Activated CD4-positive, alpha-beta T cell treated with anti-CD3 and anti-CD28 coated beads, Interleukin-2, amount 50 U/mL, for 48 hours (primary cell): Measurements from ENCODE around the gene IL17RA.
A peak's percentile ranks its signal among the peaks of the same experiment; 100 is the strongest.

Experiments
- DNase-seq, 2 experiments: peaks; one replicate each; pipeline ENCODE4 v3.0.0-alpha.2; 2020

IL17RA gene

DNA sequence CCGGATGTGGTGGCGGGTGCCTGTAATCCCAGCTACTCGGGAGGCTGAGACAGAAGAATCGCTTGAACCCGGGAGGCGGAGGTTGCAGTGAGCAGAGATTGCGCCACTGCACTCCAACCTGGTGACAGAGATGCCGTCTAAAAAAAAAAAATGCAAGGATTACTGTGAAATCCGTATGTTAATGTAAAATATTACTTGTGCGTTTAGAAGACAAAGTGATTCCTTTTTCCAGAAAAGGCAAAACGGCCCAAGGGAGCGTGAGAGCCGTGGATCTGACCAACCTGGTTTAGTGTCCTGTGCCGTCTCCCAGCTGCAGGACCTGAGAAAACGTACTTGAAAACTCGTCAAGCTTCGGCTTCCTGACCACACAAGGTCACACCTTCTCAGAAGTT, 73.4 kb downstream of the IL17RA start:
- no peak for DNase-seq

DNA sequence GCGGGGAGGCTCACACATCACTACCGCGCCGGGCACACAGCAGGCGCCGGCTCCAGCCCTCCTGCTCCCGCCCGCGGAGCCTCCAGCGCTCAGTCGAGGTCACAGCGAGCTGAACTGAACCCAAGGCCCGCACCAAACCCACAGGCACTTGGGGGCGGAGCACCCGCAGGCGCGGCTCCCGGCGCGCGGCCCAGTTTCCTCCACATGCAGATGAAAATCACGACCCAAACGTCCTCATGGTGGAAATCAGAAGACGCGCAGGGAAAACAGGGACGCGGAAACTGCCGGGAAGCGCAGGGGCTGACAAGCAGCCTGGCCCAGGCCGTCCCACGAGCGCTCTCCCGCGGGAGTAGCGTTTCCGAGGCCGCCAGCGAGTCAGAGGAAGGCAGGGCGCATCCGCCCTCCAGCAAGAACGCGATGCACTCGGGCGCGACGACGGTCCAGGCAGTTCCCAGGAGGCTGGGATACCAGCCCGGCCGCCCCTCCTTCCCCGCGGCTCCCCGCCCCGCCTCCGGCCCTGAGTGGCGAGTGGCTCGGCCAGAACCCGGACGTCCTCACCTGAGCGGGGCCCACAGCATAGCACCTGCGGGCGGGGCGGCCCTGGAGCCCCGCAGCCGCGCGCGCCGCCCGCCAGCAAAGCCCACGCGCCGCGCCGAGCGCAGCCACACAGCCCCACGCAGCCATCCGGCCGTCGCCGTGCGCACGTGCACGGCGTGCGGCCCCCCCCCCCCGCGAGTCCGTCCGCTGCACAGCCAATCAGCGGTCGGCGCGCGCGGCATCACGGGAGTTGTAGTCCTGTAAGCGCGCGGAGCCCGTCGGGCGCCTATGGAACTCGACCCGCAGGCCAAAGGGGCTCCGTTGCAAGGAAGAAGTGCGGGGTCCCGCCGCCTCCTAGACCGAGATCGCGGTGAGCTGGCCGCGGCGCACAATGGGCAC, 74.0 kb downstream of the IL17RA start, which contains the start of gene HDHD5:
Gene HDHD5, minus strand, starts transcription at position 710 of the 936 bp plus-strand sequence. Its CDS starts 26 bp downstream, at position 684.
- DNase-seq, result peak; percentile 90 to 91

DNA sequence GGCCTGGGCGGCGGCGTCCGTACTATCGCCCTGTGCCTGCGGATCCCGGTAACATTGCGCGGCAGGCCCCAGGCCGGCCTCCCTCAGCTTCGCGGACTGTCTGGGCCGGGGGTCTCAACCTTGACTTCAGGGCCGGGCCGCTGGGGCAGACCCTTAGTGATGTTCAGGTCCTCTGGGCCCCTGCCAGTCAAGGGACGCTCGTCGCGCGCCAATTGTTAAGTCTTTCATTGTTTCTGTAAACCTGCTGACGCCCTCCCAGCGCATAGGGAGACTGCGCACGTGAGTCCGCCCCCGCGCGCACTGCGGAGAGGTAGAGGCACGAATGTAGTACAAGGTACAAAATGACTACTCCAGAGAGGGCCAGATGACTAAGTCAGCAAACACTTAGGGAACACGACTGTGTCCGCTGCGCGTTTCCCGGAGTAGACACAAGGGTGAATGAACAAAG, 74.7 kb downstream of the IL17RA start:
- peak; percentile 80 to 83 for DNase-seq

DNA sequence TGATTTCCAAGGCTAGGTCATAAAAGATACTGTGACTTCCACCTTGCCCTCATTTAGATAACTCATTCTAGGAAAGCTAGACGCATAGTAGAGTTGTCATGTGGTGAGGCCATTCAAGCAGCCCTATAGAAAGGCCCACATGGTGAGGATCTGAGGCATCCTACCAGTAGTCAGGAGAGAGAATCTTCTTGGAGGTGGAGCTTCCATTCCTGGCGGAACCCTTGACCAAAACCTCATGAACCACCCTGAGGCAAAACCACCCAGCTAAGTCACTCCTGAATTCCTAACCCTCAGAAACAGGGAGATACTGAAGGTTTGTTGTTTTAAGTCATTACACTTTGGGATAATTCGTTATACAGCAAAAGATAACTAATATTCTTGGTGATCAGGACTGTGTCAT, 77.2 kb downstream of the IL17RA start:
- no peak for DNase-seq

DNA sequence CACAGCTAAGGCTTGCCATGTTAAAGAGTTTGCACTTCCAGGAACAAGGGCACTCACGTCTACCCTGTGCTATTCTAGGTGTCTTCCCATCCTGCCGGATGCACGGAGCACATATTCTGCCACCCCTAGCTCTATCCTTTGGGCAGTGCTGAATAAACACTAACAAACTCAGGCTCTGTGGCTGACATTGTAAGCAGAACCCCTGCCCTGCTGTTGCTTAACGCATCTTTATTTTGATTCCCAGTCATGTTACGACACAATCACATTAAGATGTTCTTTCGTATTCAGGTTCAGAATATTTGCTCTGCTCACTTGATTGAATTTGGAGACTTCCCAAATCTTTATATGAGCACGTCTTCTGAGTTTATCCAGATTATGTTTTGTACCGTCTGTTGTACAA, 77.9 kb downstream of the IL17RA start:
- no peak for DNase-seq

DNA sequence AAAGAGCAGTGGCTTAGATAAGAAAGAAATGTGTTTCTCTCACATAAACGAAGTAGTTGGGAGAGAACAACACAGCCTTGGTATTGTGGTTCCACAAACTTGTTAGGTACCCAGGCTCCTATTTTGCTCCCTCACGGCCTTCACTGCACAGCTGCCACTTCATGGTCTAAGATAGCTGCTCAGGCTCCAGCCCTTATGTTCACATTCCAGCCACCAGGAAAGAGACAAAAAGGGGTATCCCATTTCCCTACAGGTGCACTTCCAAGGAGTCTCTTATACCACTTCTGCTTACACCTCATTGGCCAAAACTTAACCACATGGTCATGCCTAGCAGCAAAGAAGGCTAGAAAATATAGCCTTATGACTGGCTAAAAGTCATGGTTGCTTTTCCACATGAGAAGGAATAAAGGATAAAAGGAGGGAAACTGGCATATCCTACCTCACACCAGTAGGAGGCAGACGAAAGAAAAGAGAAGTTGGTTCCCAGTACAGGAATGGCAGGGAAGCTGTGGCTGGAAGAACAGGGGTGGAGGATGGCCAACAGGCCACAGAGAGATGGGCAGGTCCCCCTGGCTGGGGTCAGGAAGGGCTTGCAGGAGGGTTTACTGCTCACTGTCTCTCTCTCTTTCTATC, 79.7 kb downstream of the IL17RA start:
- DNase-seq, result no peak
